Stimulated activated CD4-positive, alpha-beta T cell treated with anti-CD3 and anti-CD28 coated beads, Interleukin-1b, Interleukin-23, amount 100 ng/mL, for 24 hours (primary cell): ENCODE data around the gene SEPTIN5.

Source experiments
- DNase-seq, 4 experiments: peaks; one replicate each; pipeline ENCODE4 v3.0.0-alpha.2; 2020; ENCODE audit warnings: low read depth in 4 of 4, low spot score in 1 of 4

The SEPTIN5 gene

GRCh38 chr22:19732403-19733113, 18.3 kb downstream of the SEPTIN5 start:
- no peak for DNase-seq

- DNase-seq, result no peak
Measured at GRCh38 chr22:19733755-19734154, 19.5 kb downstream of the SEPTIN5 start.

DNA sequence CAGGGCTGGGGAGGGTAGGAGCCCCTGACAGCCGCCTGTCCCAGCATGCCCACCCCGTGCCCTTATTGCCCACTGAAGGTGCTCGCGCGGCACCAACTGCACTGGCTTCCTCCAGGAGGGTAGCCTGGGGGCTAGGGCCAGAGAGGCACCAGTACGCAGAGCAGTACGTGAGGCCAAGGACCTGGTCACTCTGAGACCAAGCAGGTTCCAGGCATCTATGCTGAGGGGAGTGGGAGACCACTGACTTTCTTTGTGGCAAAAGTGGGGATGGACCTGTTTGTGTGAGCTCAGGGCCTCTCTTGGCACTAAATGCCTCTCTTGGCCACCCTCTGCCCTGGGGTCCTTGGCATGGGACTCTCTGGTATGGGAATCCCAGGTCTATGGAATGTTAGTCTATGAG, 19.9 kb downstream of the SEPTIN5 start:
- no peak for DNase-seq

DNA sequence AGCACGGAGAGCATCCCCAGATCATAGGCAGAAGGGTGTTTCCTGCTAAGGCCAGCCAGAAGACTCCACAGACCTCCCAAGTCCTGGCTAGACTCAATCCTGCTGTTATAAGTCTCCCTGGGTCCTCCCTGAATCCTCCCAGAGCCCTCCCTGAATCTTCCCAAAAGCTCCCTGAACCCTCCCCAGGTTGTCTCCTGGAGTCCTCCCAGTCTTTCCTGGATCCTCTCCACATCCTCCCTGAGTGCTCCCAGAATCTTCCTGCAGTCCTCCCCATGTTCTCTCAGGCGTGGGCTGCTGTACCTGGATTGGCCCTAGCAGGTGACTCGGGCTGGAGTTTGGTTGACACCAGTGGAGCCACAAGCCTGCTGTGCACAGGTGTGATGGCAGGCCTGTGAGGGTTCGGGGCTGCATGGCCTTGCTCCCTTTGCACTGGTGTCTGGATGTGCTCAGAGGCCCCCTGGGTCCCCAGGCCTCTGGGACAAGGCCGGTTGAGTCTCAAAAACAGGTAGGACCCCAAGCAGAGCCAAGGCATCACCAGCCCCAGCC, 20.6 kb downstream of the SEPTIN5 start:
- DNase-seq, result no peak

GRCh38 chr22:19735665-19736510, 21.6 kb downstream of the SEPTIN5 start:
- DNase-seq, result no peak

- DNase-seq, result no peak
Measured at GRCh38 chr22:19737846-19738663, 23.8 kb downstream of the SEPTIN5 start.

- no peak for DNase-seq
Measured at GRCh38 chr22:19738664-19739447, 24.6 kb downstream of the SEPTIN5 start.

DNA sequence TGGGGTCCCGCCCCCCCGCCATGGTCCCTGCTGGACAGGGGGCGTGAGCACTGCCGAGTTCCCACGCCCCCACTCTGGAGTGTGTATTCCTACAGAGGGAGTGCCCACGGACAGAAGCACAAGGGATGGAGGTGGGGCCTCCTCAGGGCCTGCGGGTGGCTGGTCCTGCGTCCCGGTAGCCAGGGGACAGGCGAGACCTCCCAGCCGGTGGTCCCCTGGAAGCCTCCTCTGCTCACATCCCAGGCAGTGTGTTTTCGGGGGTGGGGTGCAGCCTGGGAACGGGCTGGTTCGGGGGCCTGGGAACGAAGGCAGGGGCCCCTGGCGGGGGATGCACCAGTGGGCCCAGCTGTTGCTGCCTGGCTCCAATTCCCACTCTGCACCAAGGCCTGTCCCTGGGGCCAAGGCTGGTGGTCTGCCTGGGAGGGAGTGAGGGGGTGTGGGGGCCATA, 25.2 kb downstream of the SEPTIN5 start:
- no peak for DNase-seq

DNA sequence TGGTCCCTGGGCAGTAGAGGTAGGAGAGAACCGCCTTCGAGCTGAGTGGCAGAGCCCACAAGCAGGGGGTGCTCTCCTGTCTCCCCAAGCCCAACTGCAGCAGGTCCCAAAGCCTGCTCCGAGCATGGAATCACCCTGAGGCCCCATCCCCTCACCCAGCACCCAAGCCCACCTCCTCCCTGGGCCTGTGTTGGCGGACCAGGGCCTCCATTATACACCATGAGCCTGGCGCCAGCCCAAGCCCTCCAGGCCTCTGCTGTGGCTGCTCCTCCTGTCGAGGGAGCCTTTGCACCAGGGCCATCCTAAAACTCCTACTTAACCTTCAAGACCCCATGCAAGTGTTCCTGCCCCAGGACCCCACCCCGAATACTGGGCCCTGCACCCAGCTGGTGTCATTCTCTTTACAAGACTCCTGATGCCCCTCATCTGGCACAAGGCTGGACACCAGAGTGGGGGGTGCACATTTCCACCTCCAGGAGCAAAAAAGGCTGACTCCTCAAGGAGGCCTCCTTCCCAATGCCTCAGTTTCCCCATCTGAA, 25.7 kb downstream of the SEPTIN5 start:
- no peak for DNase-seq

DNA sequence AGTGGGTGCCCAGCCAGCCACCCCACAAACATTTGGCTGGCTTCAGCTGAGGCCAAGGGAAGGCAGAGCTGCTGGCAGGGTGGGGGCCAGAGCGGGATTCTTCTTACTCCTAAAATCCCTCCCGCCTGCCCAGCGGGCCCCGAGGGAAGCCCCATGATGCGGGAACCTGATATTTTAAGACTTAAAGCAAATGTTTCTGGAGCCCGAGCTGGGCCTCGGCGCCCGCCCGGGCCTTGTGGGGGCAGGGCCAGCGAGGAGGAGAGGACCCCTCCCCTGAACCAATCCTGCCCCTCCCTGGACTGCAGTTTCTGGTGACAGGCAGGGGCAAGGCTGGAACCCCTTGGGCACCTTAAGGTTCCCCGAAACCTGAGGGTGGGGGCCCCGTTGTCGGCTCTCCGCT, 26.3 kb downstream of the SEPTIN5 start:
- no peak for DNase-seq

DNA sequence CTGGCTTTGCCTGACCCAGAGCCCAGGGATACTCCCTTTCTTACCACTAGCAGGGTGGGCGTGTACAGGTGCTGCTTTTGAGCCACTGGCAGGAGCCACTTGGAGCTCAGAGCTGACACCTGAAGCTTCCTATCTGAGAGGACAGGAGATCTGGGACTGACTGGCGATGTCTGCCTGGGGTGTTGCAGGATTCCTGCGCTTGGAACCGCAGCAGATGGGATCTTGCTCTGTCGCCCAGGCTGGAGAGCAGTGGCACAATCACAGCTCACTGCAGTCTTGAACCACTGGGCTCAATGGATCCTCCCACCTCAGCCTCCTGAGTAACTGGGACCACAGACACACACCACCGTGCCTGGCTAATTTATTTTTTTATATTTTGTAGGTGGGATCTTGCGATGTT, 26.8 kb downstream of the SEPTIN5 start:
- DNase-seq, result no peak

GRCh38 chr22:19742160-19743066, 28.1 kb downstream of the SEPTIN5 start:
- no peak for DNase-seq

DNA sequence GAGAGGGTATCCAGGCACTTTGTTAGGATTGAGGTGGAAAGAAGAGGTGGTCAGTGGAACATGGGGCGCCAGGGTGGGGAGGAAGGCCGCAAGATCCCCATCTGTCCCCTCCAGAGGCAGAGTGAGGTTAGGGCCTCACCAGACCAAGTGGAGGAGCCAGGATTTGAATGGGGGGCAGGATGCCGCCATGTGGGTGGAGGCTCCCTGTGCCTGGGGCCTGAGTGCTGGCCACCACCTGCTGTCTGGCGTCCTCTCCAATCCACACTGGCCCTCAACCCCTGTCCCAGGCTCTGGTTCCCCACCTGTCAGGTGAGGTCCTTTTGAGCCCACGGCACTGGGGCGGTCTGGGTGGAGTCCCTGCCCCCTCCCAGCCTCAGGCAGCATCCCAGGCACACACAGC, 28.8 kb downstream of the SEPTIN5 start:
- DNase-seq, result no peak

DNA sequence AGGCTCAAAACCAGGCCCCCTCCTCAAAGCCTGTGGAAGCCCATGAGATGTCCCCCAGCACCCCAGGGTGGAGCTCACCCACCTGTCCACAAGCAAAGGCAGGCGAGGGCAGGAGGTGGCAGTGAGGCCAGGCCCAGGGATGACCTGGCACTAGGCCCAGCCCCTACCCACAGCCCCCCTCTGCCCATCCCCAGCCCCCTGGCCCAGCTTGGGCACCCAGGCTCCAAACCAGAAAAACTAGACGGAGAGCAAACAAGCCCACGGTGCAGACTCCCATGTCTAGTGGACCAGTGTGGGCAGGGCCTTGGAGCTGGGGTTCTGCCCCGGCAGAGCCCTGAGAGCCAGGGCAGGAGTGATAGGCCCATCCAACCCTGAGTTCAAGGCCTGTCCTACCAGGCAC, 29.3 kb downstream of the SEPTIN5 start:
- no peak for DNase-seq

DNA sequence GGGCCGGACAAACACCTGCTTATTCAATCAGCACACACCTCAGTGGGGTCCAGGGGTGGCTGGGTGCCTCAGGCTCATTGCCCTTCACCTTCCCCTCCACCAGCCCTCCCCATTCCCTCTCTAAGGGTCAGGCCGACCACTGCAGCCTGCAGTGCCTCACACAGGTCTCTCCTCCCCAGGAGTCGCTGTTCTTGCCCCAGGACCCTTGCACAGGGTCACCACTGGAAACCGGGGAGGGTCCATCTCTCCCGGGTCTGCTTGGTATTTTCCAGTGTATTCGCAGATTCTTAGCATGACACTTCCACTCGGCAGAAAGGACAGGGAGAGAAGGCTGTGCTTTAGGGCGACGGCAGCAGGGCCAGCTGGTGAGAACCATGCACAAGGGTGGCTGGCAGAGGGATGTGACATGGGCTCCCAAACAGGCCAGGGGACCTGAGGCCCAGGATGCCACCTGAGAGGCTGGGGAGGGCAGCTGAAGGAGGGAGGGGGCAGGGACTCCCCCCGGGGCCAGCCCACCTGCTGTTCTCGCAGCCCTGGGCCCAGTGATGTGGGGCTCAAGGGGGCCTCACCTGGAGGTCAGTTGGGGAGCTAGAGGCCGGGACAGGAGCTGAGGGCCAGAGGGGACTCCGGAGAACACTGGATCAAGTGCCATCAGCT, 30.2 kb downstream of the SEPTIN5 start:
- DNase-seq, result no peak

GRCh38 chr22:19745155-19746101, 31.1 kb downstream of the SEPTIN5 start:
- DNase-seq, result no peak

DNA sequence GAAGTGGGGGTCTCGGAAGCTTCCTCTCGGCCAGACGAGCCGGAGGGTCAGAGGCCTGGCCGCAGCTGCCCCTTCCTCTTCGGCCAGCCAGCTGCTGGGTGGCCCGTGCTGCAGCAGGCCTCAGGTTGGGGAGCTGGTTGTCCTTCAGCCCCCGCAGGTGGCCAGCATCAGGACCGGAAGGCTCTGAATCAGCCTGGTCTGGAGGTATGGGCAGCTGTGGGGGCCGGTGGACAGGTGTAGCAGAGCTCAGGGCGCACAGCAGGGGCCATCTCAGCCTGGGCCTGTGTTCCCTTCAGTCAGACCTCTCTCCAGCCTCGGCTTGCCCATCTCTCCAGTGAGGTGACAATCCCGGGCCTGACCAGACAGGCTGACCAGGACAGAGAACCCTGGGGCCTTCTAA, 32.4 kb downstream of the SEPTIN5 start:
- DNase-seq, result no peak

DNA sequence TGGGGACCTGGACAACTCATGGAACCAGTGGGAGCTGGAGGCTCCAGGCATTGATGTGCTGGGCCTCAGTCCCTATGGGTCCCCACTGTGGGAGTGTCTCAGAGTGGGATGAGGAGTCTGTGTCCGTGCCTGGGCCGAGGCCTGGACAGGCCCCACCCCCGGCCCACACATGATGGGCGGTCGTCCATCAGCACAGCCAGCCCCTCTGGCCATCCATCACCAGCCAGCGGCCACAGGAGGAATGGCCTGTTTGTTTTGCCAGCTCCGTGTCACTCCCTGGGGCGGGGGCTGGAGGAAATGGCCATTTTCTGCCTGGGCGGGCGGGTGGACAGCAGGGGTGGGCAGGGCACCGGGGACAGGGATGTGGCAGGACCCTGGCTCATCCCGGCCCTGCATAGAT, 33.2 kb downstream of the SEPTIN5 start:
- no peak for DNase-seq
